A549 (cell line): ENCODE measurements around the gene DKC1. TPM values are rescaled to one million over a fixed set of nuclear protein-coding genes. Genes with fewer than 3 reads are reported as not detected.

Experiments
- ATAC-seq, 2 experiments: fragments of 200-7000 bp in 1 of 2; fragments of >200 bp in 1 of 2; cut with Nextera tagmentation in 1 of 2; cut with Tn5 transposase in 1 of 2; 3 replicates each; pipeline versions ENCODE4 v1.8.0 to v1.9.1; 2018 to 2020; ENCODE audit warnings: mild to moderate bottlenecking in 1 of 2, moderate library complexity in 1 of 2
- CTCF ChIA-PET: fragments of 300-600 bp; sonication (Branson Sonifier 250); formaldehyde crosslinking; extraction: SDS; loops from one replicate; lab custom pipeline; 2021; ENCODE audit warnings: antibody characterized with exemption, inconsistent platforms; lab: Yijun Ruan, JAX
- POLR2A ChIA-PET: fragments of 350-600 bp; formaldehyde crosslinking; extraction: SDS; loops from one replicate; lab custom pipeline; 2021; ENCODE audit warnings: antibody characterized with exemption, inconsistent platforms; lab: Yijun Ruan, JAX
- DNase-seq, 2 experiments: peaks; one replicate each; pipeline versions ENCODE4 v3.0.0 to v3.0.0-alpha.2; 2011 to 2016; ENCODE audit warnings: low read depth in 1 of 2, low spot score in 1 of 2
- FAIRE-seq: peaks from 2 replicates; lab custom pipeline; 2011; peaks lifted over from hg19 to GRCh38; lab: Jason Lieb, UNC
- H3K27ac ChIP-seq, 2 experiments: fragments of >200 bp; sonication (Bioruptor Twin); formaldehyde crosslinking; 3 replicates each; pipeline ENCODE4 v1.5.1; 2016 to 2017
- H3K4me1 ChIP-seq: fragments of >200 bp; sonication (Bioruptor Twin); formaldehyde crosslinking; 3 replicates; pipeline ENCODE4 v1.6.1; 2016
- H3K4me2 ChIP-seq: fragments of >200 bp; sonication (Bioruptor Twin); formaldehyde crosslinking; 3 replicates; pipeline ENCODE4 v1.6.1; 2016
- H3K4me3 ChIP-seq: fragments of >200 bp; sonication (Bioruptor Twin); formaldehyde crosslinking; 3 replicates; pipeline ENCODE4 v1.5.1; 2016
- H3K9me3 ChIP-seq: fragments of >200 bp; sonication (Bioruptor Twin); formaldehyde crosslinking; 3 replicates; pipeline ENCODE4 v1.6.1; 2016
- BHLHE40 ChIP-seq: IDR thresholded peaks from 2 replicates; pipeline ENCODE4 v1.6.1; 2012; ENCODE audit warnings: low read depth, low read length, inconsistent platforms
- CBX2 ChIP-seq: fragments of 200-600 bp; sonication (generic); IDR thresholded peaks from 2 replicates; pipeline ENCODE4 v1.6.1; 2016; ENCODE audit warnings: low read depth, mild to moderate bottlenecking, borderline replicate concordance
- CEBPB ChIP-seq, 2 experiments: fragments of >200 bp in 1 of 2; sonication (Bioruptor Twin) in 1 of 2; formaldehyde crosslinking in 1 of 2; IDR thresholded peaks; 2 replicates each; pipeline ENCODE4 v1.6.1; 2012 to 2016
- CHD2 ChIP-seq: fragments of 150-350 bp; IDR thresholded peaks from 2 replicates; pipeline ENCODE4 v1.6.1; 2014; ENCODE audit warnings: low read length; ENCODE audit not compliant: partially characterized antibody
- EHF ChIP-seq: fragments of 250-450 bp; sonication (Bioruptor Pico); IDR thresholded peaks from 2 replicates; pipeline ENCODE4 v1.5.0; 2020; ENCODE audit warnings: mild to moderate bottlenecking
- GATA3 ChIP-seq: IDR thresholded peaks from 2 replicates; pipeline ENCODE4 v1.6.1; 2012; ENCODE audit warnings: borderline replicate concordance
- JUN ChIP-seq, 2 experiments: fragments of >200 bp; sonication (Bioruptor Twin); formaldehyde crosslinking; IDR thresholded peaks; 2 replicates in 1 of 2; 3 replicates in 1 of 2; pipeline ENCODE4 v1.6.1; 2016 to 2017
- KDM1A ChIP-seq: fragments of 200-600 bp; sonication (generic); IDR thresholded peaks from 2 replicates; pipeline ENCODE4 v1.6.1; 2016; ENCODE audit warnings: low read depth, mild to moderate bottlenecking
- PHF8 ChIP-seq: fragments of 200-600 bp; sonication (generic); IDR thresholded peaks from 2 replicates; pipeline ENCODE4 v1.6.1; 2016; ENCODE audit warnings: low read depth, mild to moderate bottlenecking, antibody characterized with exemption, moderate library complexity, borderline replicate concordance
- POLR2A ChIP-seq: IDR thresholded peaks from 2 replicates; pipeline ENCODE4 v1.6.1; 2012; ENCODE audit warnings: mild to moderate bottlenecking, low read length
- POLR2AphosphoS2 ChIP-seq: conservative IDR thresholded peaks from 2 replicates; pipeline ENCODE4 v1.6.1; 2012; ENCODE audit warnings: low read length, improper control_type of control experiment, inconsistent platforms
- RCOR1 ChIP-seq: fragments of 150-350 bp; IDR thresholded peaks from 2 replicates; pipeline ENCODE4 v1.6.1; 2014; ENCODE audit warnings: antibody characterized with exemption, low read length, low read depth
- SMC3 ChIP-seq: fragments of >200 bp; sonication (Bioruptor Twin); formaldehyde crosslinking; IDR thresholded peaks from 3 replicates; pipeline ENCODE4 v1.6.1; 2018; ENCODE audit warnings: inconsistent platforms
- ZFP36 ChIP-seq: fragments of 450-650 bp; IDR thresholded peaks from 2 replicates; pipeline ENCODE4 v1.6.1; 2014; ENCODE audit warnings: borderline replicate concordance; ENCODE audit not compliant: partially characterized antibody
- WGBS: methylation state at CpG from one replicate; pipeline ENCODE4 v1.1.6; 2017; ENCODE audit errors: missing lambda C conversion rate; 5-methylcytosine and 5-hydroxymethylcytosine counted together
- polyA plus RNA-seq, 4 experiments: library from polyadenylated mRNA; depleted of rRNA in 3 of 4; stranded (reverse); fragments of >200 nt; fragmentation: RNase III in 1 of 4; extraction: RNeasy Plus Mini Kit Qiagen cat#74134 plus additional on column Dnase treatment in 1 of 4; gene quantifications; 2 replicates in 3 of 4; 3 replicates in 1 of 4; pipeline ENCODE4 v1.2.3, GENCODE V29; 2011 to 2017
- TF ChIP-seq, protein P1 (sequence below): fragments of 200-600 bp; sonication (generic); IDR thresholded peaks from 2 replicates; pipeline ENCODE4 v1.6.1; 2016; ENCODE audit warnings: antibody characterized with exemption, mild to moderate bottlenecking, moderate library complexity
- TF ChIP-seq, protein P2 (sequence below): fragments of 250-450 bp; sonication (Bioruptor Pico); IDR thresholded peaks from 2 replicates; pipeline ENCODE4 v1.5.0; 2021; ENCODE audit warnings: mild to moderate bottlenecking, moderate library complexity, borderline replicate concordance

Gene DKC1
- polyA plus RNA-seq, 2 of the 4 experiments (the other 2 are of a cell fraction), result 166 to 209 TPM

DNA sequence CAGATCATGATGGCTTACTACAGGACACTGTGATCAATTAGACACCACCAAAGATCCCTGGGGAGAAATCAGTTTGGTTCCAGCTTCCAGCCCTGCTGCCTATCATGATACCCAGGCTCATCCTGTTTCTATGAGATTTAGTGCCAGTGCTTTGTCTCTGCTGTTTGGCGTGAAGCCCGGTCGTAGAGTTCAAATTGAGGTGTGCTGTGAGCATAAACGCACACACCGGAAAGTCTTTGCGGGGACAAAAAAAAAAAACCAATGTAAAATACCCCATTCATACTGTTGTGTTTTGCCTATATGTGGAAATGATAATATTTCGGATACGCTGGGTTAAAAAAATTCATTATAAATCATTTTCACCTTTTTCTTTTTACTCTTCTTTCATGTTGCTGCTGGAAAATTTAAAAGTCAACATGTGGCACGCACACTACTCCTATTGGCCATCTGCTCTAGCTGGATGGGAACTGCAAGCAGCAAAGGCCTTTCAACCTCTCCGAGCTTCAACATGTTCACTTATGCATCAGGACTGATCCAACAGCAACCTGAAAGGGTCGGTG lies 607 bp upstream of the DKC1 start:
- Histone ChIP-seq H3K27ac (peak overlapping the region; percentile 81 to 97), H3K4me2 (peak overlapping the region; percentile 89), H3K9me3 (no peaks in the 10 kb centered on the region), H3K4me1 (peaks cover 16% of the 10 kb centered on the region), H3K4me3 (peak overlapping the region; percentile 51)
- ATAC-seq (no peak; a peak in 1 of 6 replicates), FAIRE-seq (no peak), DNase-seq (no peak)
- CTCF ChIA-PET, result interaction anchor here (0.6 to 2.4 kb wide), 4 partner anchors 9 to 226 kb away, joined by 3 to 13 read pairs (median 4); partner anchors contain the start of gene GAB3
- TF ChIP-seq JUN (IDR thresholded peaks at IDR 0.05) (peak in 1 of 2 experiments; percentile 6; a peak in 1 of 5 replicates), SMC3 (no peak), PHF8 (no peak)
- TF ChIP-seq, protein P1, sequence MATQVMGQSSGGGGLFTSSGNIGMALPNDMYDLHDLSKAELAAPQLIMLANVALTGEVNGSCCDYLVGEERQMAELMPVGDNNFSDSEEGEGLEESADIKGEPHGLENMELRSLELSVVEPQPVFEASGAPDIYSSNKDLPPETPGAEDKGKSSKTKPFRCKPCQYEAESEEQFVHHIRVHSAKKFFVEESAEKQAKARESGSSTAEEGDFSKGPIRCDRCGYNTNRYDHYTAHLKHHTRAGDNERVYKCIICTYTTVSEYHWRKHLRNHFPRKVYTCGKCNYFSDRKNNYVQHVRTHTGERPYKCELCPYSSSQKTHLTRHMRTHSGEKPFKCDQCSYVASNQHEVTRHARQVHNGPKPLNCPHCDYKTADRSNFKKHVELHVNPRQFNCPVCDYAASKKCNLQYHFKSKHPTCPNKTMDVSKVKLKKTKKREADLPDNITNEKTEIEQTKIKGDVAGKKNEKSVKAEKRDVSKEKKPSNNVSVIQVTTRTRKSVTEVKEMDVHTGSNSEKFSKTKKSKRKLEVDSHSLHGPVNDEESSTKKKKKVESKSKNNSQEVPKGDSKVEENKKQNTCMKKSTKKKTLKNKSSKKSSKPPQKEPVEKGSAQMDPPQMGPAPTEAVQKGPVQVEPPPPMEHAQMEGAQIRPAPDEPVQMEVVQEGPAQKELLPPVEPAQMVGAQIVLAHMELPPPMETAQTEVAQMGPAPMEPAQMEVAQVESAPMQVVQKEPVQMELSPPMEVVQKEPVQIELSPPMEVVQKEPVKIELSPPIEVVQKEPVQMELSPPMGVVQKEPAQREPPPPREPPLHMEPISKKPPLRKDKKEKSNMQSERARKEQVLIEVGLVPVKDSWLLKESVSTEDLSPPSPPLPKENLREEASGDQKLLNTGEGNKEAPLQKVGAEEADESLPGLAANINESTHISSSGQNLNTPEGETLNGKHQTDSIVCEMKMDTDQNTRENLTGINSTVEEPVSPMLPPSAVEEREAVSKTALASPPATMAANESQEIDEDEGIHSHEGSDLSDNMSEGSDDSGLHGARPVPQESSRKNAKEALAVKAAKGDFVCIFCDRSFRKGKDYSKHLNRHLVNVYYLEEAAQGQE, result no peak
- WGBS, result 36% methylated on average over 11 of the region's 11 CpGs
- POLR2A ChIA-PET, result interaction anchor here (0.6 to 2.0 kb wide), 8 partner anchors 11 to 207 kb away, joined by 3 to 8 read pairs (median 4); partner anchors contain the start of genes GAB3 and MPP1

DNA sequence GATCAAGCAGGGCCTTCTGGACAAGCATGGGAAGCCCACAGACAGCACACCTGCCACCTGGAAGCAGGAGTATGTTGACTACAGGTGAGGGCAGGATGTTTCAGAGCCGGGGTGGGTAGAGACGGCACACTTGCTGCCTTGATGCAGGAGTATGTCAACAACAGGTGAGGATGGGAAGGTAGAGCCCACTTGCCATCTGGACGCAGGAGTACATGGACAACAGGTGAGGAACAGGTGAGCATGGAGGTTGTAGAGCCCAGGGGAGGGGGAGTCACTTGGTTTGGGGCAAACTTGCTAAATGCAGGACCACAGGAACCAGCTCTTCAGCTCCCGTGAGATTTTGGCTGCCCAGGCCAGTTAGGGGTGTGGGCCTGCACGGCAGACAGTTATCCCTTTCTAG lies 12.0 kb downstream of the DKC1 start:
- TF ChIP-seq, protein P2, sequence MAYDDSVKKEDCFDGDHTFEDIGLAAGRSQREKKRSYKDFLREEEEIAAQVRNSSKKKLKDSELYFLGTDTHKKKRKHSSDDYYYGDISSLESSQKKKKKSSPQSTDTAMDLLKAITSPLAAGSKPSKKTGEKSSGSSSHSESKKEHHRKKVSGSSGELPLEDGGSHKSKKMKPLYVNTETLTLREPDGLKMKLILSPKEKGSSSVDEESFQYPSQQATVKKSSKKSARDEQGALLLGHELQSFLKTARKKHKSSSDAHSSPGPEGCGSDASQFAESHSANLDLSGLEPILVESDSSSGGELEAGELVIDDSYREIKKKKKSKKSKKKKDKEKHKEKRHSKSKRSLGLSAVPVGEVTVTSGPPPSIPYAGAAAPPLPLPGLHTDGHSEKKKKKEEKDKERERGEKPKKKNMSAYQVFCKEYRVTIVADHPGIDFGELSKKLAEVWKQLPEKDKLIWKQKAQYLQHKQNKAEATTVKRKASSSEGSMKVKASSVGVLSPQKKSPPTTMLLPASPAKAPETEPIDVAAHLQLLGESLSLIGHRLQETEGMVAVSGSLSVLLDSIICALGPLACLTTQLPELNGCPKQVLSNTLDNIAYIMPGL (CRISPR knock-in tag), result no peak
- TF ChIP-seq RCOR1 (no peak), ZFP36 (no peak), KDM1A (no peak), BHLHE40 (no peak), POLR2AphosphoS2 (no peak)
- Histone ChIP-seq H3K27ac (no peak overlapping the region), H3K9me3 (no peaks in the 10 kb centered on the region; the same call in 2 of the 3 replicates), H3K4me2 (no peak overlapping the region), H3K4me1 (no peaks in the 10 kb centered on the region), H3K4me3 (no peak overlapping the region)
- FAIRE-seq, result no peak
- WGBS, result 98% methylated on average over 5 of the region's 5 CpGs
- CTCF ChIA-PET, result no interaction called here
- ATAC-seq, result no peak
- no peak for DNase-seq
- POLR2A ChIA-PET, result no interaction called here

DNA sequence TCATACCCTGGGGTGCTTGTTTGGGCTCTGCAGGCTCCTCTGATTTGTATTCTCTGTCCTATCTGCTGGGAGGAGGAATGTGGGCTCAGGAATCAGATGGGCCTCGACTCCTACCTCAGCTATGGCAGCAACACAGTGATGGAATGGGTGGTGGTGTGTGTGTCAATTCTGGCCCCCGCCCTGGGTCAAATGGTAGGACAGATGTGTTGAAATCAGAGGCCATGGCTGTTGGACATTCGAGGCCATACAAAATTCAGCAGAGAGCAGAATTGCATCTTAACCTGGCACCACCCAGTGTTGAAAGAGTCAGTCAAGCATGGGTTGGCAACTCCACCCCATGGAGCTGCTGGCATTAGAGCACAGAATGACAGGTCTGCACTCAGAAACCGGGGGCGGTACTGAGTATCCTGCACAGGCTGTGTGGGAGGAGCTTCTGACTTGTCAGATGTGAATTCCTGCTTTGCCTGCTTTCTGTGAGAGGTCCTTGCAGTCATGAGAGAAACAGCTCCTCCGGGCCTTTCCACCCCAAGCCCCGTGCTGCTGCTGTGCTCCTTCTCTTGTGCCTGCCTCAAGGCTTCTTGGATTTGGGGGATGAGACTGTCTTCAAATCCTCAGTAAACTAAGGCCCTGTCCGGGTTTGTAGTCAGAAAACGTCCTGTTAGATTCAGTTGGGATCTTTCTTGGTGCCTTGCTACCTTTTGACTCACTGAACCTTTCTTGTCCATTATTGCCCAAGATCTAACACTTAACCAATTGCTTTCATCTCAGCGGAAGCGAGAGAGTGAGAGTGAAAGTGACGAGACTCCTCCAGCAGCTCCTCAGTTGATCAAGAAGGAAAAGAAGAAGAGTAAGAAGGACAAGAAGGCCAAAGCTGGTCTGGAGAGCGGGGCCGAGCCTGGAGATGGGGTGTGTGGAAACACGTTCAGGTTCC lies 13.0 kb downstream of the DKC1 start:
- Histone ChIP-seq H3K4me3 (no peak overlapping the region), H3K9me3 (no peaks in the 10 kb centered on the region; the same call in 2 of the 3 replicates), H3K4me2 (no peak overlapping the region), H3K4me1 (no peaks in the 10 kb centered on the region), H3K27ac (no peak overlapping the region)
- FAIRE-seq, result no peak
- 91% methylated on average over 14 of the region's 15 CpGs for WGBS
- ChIA-PET POLR2A (interaction anchor here (0.7 to 1.0 kb wide), 2 partner anchors 14 to 22 kb away, joined by 3 to 6 read pairs; no protein-coding TSS in a partner anchor), CTCF (interaction anchor here (0.9 to 2.4 kb wide), 2 partner anchors 11 to 27 kb away, joined by 3 to 6 read pairs; no protein-coding TSS in a partner anchor)
- TF ChIP-seq POLR2A (no peak), EHF (CRISPR knock-in tag) (no peak), CEBPB (IDR thresholded peaks at IDR 0.05) (no peak), CBX2 (no peak), SMC3 (no peak), CHD2 (no peak), GATA3 (no peak)
- peak; percentile 47 to 58; a peak in 4 of 6 replicates for ATAC-seq
- no peak for DNase-seq
